ENCODE measurements around the gene ADGRA1.

The ADGRA1 gene

GRCh38 chr10:133143546-133143945, 55.8 kb downstream of the ADGRA1 start:
- no peaks in the 10 kb centered on the region for H3K79me2 ChIP-seq (ENCODE audit: control insufficient read depth, insufficient read depth, low read length, poor library complexity)
- no peak overlapping the region for H2BK5ac ChIP-seq (ENCODE audit: low read depth, low read length, poor library complexity)
- no peak overlapping the region for H3K4me3 ChIP-seq (ENCODE audit: low read depth, low read length)
- no peaks in the 10 kb centered on the region for H3K9me3 ChIP-seq (ENCODE audit: insufficient read depth, low read depth, low read length)
- no peak overlapping the region for H2BK12ac ChIP-seq (ENCODE audit: low read length)
- H3K79me1 ChIP-seq (ENCODE audit: low read length): no peaks in the 10 kb centered on the region
- no peak overlapping the region for H2AK5ac ChIP-seq (ENCODE audit: low read length)
- DNase-seq: no peak
- H3K18ac ChIP-seq (ENCODE audit: low read length): no peak overlapping the region
- H4K91ac ChIP-seq (ENCODE audit: low read depth, low read length): no peak overlapping the region
- no peak overlapping the region for H3K9ac ChIP-seq (ENCODE audit: low read length)
- no peak overlapping the region for H2BK120ac ChIP-seq (ENCODE audit: insufficient read depth, low read length, poor library complexity)
- H3K4ac ChIP-seq (ENCODE audit: low read depth, low read length): no peak overlapping the region
- no peak overlapping the region for H3K4me2 ChIP-seq (ENCODE audit: low read length)
- WGBS (ENCODE audit: extremely low coverage, insufficient coverage, insufficient read length): no CpG with 5 or more reads among the region's 9 CpGs
- H3K4me1 ChIP-seq (ENCODE audit: control insufficient read depth in 1 of 2, insufficient read depth in 2 of 2, low read length in 2 of 2): no peaks in the 10 kb centered on the region
- no peak overlapping the region for H3K23ac ChIP-seq (ENCODE audit: low read length)
- H3K14ac ChIP-seq (ENCODE audit: low read length): no peak overlapping the region
- H3K36me3 ChIP-seq (ENCODE audit: control insufficient read depth in 1 of 2, insufficient read depth in 2 of 2, low read length in 2 of 2): no peaks in the 10 kb centered on the region
- H4K12ac ChIP-seq (ENCODE audit: low read depth, low read length): no peak overlapping the region
- no peak overlapping the region for H3K27ac ChIP-seq (ENCODE audit: low read depth, low read length)
- H2AFZ ChIP-seq (ENCODE audit: insufficient read depth, low read length, poor library complexity): no peak overlapping the region
- H3K27me3 ChIP-seq (ENCODE audit: insufficient read depth, low read length): no peaks in the 10 kb centered on the region
- H4K8ac ChIP-seq (ENCODE audit: low read depth, low read length): no peak overlapping the region

GRCh38 chr10:133144771-133145170, 57.0 kb downstream of the ADGRA1 start:
- H3K27me3 ChIP-seq (ENCODE audit: insufficient read depth, low read length): no peaks in the 10 kb centered on the region
- no peak overlapping the region for H4K12ac ChIP-seq (ENCODE audit: low read depth, low read length)
- no peak overlapping the region for H3K14ac ChIP-seq (ENCODE audit: low read length)
- no peak overlapping the region for H2BK12ac ChIP-seq (ENCODE audit: low read length)
- H3K36me3 ChIP-seq (ENCODE audit: control insufficient read depth in 1 of 2, insufficient read depth in 2 of 2, low read length in 2 of 2): no peaks in the 10 kb centered on the region
- no peak overlapping the region for H3K4me2 ChIP-seq (ENCODE audit: low read length)
- no peaks in the 10 kb centered on the region for H3K79me1 ChIP-seq (ENCODE audit: low read length)
- DNase-seq: no peak
- no peaks in the 10 kb centered on the region for H3K79me2 ChIP-seq (ENCODE audit: control insufficient read depth, insufficient read depth, low read length, poor library complexity)
- H2AK5ac ChIP-seq (ENCODE audit: low read length): no peak overlapping the region
- H3K27ac ChIP-seq (ENCODE audit: low read depth, low read length): no peak overlapping the region
- H3K23ac ChIP-seq (ENCODE audit: low read length): no peak overlapping the region
- no peak overlapping the region for H2BK5ac ChIP-seq (ENCODE audit: low read depth, low read length, poor library complexity)
- H3K18ac ChIP-seq (ENCODE audit: low read length): no peak overlapping the region
- H3K9ac ChIP-seq (ENCODE audit: low read length): no peak overlapping the region
- H4K8ac ChIP-seq (ENCODE audit: low read depth, low read length): no peak overlapping the region
- no peaks in the 10 kb centered on the region for H3K4me1 ChIP-seq (ENCODE audit: control insufficient read depth in 1 of 2, insufficient read depth in 2 of 2, low read length in 2 of 2)
- no peaks in the 10 kb centered on the region for H3K9me3 ChIP-seq (ENCODE audit: insufficient read depth, low read depth, low read length)
- no CpG with 5 or more reads among the region's 7 CpGs for WGBS (ENCODE audit: extremely low coverage, insufficient coverage, insufficient read length)
- no peak overlapping the region for H3K4ac ChIP-seq (ENCODE audit: low read depth, low read length)
- no peak overlapping the region for H2BK120ac ChIP-seq (ENCODE audit: insufficient read depth, low read length, poor library complexity)
- H3K4me3 ChIP-seq (ENCODE audit: low read depth, low read length): no peak overlapping the region
- H2AFZ ChIP-seq (ENCODE audit: insufficient read depth, low read length, poor library complexity): no peak overlapping the region
- H4K91ac ChIP-seq (ENCODE audit: low read depth, low read length): no peak overlapping the region

- Histone ChIP-seq H3K79me2 (ENCODE audit: control insufficient read depth, insufficient read depth, low read length, poor library complexity) (no peaks in the 10 kb centered on the region), H3K36me3 (ENCODE audit: control insufficient read depth in 1 of 2, insufficient read depth in 2 of 2, low read length in 2 of 2) (no peaks in the 10 kb centered on the region), H3K27ac (ENCODE audit: low read depth, low read length) (no peak overlapping the region), H2AFZ (ENCODE audit: insufficient read depth, low read length, poor library complexity) (no peak overlapping the region), H2BK12ac (ENCODE audit: low read length) (no peak overlapping the region), H3K14ac (ENCODE audit: low read length) (no peak overlapping the region), H3K9me3 (ENCODE audit: insufficient read depth, low read depth, low read length) (no peaks in the 10 kb centered on the region), H3K4ac (ENCODE audit: low read depth, low read length) (no peak overlapping the region), H2BK120ac (ENCODE audit: insufficient read depth, low read length, poor library complexity) (no peak overlapping the region), H2AK5ac (ENCODE audit: low read length) (no peak overlapping the region), H2BK5ac (ENCODE audit: low read depth, low read length, poor library complexity) (no peak overlapping the region), H4K12ac (ENCODE audit: low read depth, low read length) (no peak overlapping the region), H4K8ac (ENCODE audit: low read depth, low read length) (no peak overlapping the region), H3K4me3 (ENCODE audit: low read depth, low read length) (no peak overlapping the region), H3K23ac (ENCODE audit: low read length) (no peak overlapping the region), H3K18ac (ENCODE audit: low read length) (no peak overlapping the region), H4K91ac (ENCODE audit: low read depth, low read length) (no peak overlapping the region), H3K4me1 (ENCODE audit: control insufficient read depth in 1 of 2, insufficient read depth in 2 of 2, low read length in 2 of 2) (no peaks in the 10 kb centered on the region), H3K9ac (ENCODE audit: low read length) (no peak overlapping the region), H3K4me2 (ENCODE audit: low read length) (no peak overlapping the region), H3K27me3 (ENCODE audit: insufficient read depth, low read length) (no peaks in the 10 kb centered on the region), H3K79me1 (ENCODE audit: low read length) (no peaks in the 10 kb centered on the region)
- DNase-seq: no peak
- no CpG with 5 or more reads among the region's 8 CpGs for whole genome bisulfite sequencing (ENCODE audit: extremely low coverage, insufficient coverage, insufficient read length)
These were observed 62.5 kb downstream of the ADGRA1 start for GRCh38 chr10:133150226-133150625.

GRCh38 chr10:133150656-133151055, 62.9 kb downstream of the ADGRA1 start:
- H3K4me3 ChIP-seq (ENCODE audit: low read depth, low read length): no peak overlapping the region
- no peak overlapping the region for H2BK5ac ChIP-seq (ENCODE audit: low read depth, low read length, poor library complexity)
- no peak overlapping the region for H4K8ac ChIP-seq (ENCODE audit: low read depth, low read length)
- H4K12ac ChIP-seq (ENCODE audit: low read depth, low read length): no peak overlapping the region
- no peak overlapping the region for H2BK12ac ChIP-seq (ENCODE audit: low read length)
- H2BK120ac ChIP-seq (ENCODE audit: insufficient read depth, low read length, poor library complexity): no peak overlapping the region
- no peak overlapping the region for H2AFZ ChIP-seq (ENCODE audit: insufficient read depth, low read length, poor library complexity)
- no peak overlapping the region for H3K23ac ChIP-seq (ENCODE audit: low read length)
- H3K9me3 ChIP-seq (ENCODE audit: insufficient read depth, low read depth, low read length): no peaks in the 10 kb centered on the region
- no peak for DNase-seq
- H3K4ac ChIP-seq (ENCODE audit: low read depth, low read length): no peak overlapping the region
- H3K14ac ChIP-seq (ENCODE audit: low read length): no peak overlapping the region
- no peaks in the 10 kb centered on the region for H3K79me1 ChIP-seq (ENCODE audit: low read length)
- no peak overlapping the region for H4K91ac ChIP-seq (ENCODE audit: low read depth, low read length)
- no peaks in the 10 kb centered on the region for H3K79me2 ChIP-seq (ENCODE audit: control insufficient read depth, insufficient read depth, low read length, poor library complexity)
- H3K18ac ChIP-seq (ENCODE audit: low read length): no peak overlapping the region
- no peak overlapping the region for H3K27ac ChIP-seq (ENCODE audit: low read depth, low read length)
- no peaks in the 10 kb centered on the region for H3K4me1 ChIP-seq (ENCODE audit: control insufficient read depth in 1 of 2, insufficient read depth in 2 of 2, low read length in 2 of 2)
- no peak overlapping the region for H3K9ac ChIP-seq (ENCODE audit: low read length)
- no peaks in the 10 kb centered on the region for H3K36me3 ChIP-seq (ENCODE audit: control insufficient read depth in 1 of 2, insufficient read depth in 2 of 2, low read length in 2 of 2)
- no peak overlapping the region for H3K4me2 ChIP-seq (ENCODE audit: low read length)
- WGBS (ENCODE audit: extremely low coverage, insufficient coverage, insufficient read length): no CpG with 5 or more reads among the region's 12 CpGs
- H2AK5ac ChIP-seq (ENCODE audit: low read length): no peak overlapping the region
- H3K27me3 ChIP-seq (ENCODE audit: insufficient read depth, low read length): no peaks in the 10 kb centered on the region

Data from trophoblast cell (in vitro differentiated cells and primary cell).